Prostate gland (tissue), 2 donors: Measurements from ENCODE around the gene ARHGEF12. TPM values are rescaled to one million over a fixed set of nuclear protein-coding genes. Genes with fewer than 3 reads are reported as not detected.

Source experiments
- DNase-seq: peaks from one replicate; pipeline ENCODE4 v3.0.0-alpha.2; 2019; ENCODE audit warnings: low spot score
- H3K27ac ChIP-seq, 2 donors: fragments of 200-600 bp; sonication (generic); 2 replicates each; pipeline ENCODE4 v1.5.1; 2017 to 2019
- H3K27me3 ChIP-seq: fragments of 200-600 bp; sonication (generic); replicated peaks from 2 replicates; pipeline ENCODE4 v1.5.1; 2019; ENCODE audit not compliant: insufficient read depth
- H3K36me3 ChIP-seq, 2 donors: fragments of 200-600 bp; sonication (generic); 1 replicate in 1 of 2; 2 replicates in 1 of 2; pipeline versions ENCODE4 v1.5.1 to v1.8.1; 2017 to 2019
- H3K4me1 ChIP-seq: fragments of 200-600 bp; sonication (generic); replicated peaks from 2 replicates; pipeline ENCODE4 v1.5.1; 2019
- H3K4me3 ChIP-seq, 2 donors: fragments of 200-600 bp; sonication (generic); 2 replicates each; pipeline ENCODE4 v1.5.1; 2017 to 2019
- H3K9me3 ChIP-seq: fragments of 200-600 bp; sonication (generic); 2 replicates; pipeline ENCODE4 v1.5.1; 2017
- POLR2A ChIP-seq: fragments of 450-650 bp; IDR thresholded peaks from one replicate; pipeline ENCODE4 v1.6.1; 2016; ENCODE audit warnings: antibody characterized with exemption, mild to moderate bottlenecking
- POLR2AphosphoS5 ChIP-seq: sonication (generic); formaldehyde crosslinking; IDR thresholded peaks from one replicate; pipeline ENCODE4 v1.6.1; 2017; ENCODE audit warnings: antibody characterized with exemption
- WGBS: methylation state at CpG from one replicate; pipeline ENCODE4 v1.1.5; 2018; 5-methylcytosine and 5-hydroxymethylcytosine counted together
- intact Hi-C: fragments of 100-400 bp; cut with DNase I; formaldehyde crosslinking; loops from one replicate; pipeline ENCODE4 v1.14.2; 2022
- total RNA-seq, 2 donors: library from RNA; depleted of rRNA; stranded (reverse); fragments of >200 nt; gene quantifications; one replicate each; pipeline ENCODE4 v1.1.0, GENCODE V29; 2016
- TF ChIP-seq, protein P1 (sequence below), 4 experiments: fragments of 200-600 bp in 2 of 4; fragments of 450-650 bp in 2 of 4; sonication (generic) in 2 of 4; IDR thresholded peaks; 1 replicate in 3 of 4; 2 replicates in 1 of 4; pipeline ENCODE4 v1.5.1; 2016 to 2019; ENCODE audit warnings: antibody characterized with exemption in 4 of 4, mild to moderate bottlenecking in 2 of 4, moderate library complexity in 2 of 4

Gene ARHGEF12
- total RNA-seq, 2 donors from 2014 or later: 86.2 to 96.5 TPM

DNA sequence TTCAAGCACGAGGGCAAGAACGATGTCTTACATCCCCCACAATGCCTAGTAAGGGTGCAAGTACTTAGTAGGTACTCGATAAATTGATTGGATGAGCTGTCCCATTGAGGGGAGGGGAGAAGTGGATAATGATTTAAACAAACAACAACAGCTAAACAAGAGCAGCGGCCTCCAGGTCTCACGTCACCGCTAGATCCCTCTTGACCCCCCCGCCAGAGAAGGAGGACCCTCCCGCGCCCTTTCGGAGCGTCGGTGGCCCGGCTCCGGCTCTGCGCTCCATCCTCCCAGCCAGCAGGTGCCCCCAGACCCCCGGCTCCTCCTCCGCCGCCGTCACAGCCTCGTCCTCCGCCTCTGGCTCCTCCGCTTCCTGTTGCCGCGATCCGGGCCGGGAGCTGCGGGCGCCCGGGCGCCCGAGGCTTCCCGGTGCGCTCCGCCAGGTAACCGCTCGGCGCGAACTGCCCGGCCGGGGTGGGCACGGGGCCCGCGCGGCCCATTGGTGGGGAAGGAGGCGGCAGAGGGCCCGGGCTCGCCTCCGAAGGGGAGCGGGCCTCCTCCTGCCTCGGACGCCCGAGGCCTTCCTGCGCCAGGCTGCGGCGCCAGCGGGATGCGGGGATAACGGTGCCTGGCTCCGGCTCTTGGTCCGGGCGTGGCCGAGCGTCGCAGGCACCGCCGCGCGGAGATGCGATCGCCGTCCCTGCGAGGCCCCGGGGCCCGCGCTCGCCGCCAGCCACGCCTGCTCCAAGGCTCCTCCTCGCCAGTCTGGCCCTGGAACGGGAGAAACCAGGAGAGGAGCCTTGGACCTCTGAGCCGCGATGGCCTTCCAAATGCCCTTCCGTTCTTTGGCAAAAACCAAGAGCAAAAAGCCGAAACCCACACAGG, 11.0 kb upstream of the ARHGEF12 start, which contains the start of gene TLCD5:
Gene TLCD5, plus strand, starts transcription at position 368 of the 879 bp plus-strand sequence. CDS start 2,143 bp downstream, outside the sequence.
- no peaks in the 10 kb centered on the region for H3K9me3 ChIP-seq
- TF ChIP-seq, protein P1, sequence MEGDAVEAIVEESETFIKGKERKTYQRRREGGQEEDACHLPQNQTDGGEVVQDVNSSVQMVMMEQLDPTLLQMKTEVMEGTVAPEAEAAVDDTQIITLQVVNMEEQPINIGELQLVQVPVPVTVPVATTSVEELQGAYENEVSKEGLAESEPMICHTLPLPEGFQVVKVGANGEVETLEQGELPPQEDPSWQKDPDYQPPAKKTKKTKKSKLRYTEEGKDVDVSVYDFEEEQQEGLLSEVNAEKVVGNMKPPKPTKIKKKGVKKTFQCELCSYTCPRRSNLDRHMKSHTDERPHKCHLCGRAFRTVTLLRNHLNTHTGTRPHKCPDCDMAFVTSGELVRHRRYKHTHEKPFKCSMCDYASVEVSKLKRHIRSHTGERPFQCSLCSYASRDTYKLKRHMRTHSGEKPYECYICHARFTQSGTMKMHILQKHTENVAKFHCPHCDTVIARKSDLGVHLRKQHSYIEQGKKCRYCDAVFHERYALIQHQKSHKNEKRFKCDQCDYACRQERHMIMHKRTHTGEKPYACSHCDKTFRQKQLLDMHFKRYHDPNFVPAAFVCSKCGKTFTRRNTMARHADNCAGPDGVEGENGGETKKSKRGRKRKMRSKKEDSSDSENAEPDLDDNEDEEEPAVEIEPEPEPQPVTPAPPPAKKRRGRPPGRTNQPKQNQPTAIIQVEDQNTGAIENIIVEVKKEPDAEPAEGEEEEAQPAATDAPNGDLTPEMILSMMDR (IDR thresholded peaks at IDR 0.05): peak in 2 of 4 experiments; percentile 11 to 14
- no peak for TF ChIP-seq POLR2AphosphoS5
- TF ChIP-seq POLR2A: peak; percentile 60
- H3K27me3 ChIP-seq: no peaks in the 10 kb centered on the region
- WGBS: under 1% methylated on average over 40 of the region's 84 CpGs
- intact Hi-C loops: no loop called here
- peak within 1 kb of the TSS; percentile 61 to 62 for H3K4me3 ChIP-seq
- peak within 1 kb of the TSS; percentile 97 to 98 for H3K27ac ChIP-seq
- DNase-seq: peak; percentile 46
- H3K36me3 ChIP-seq: no peaks in the 10 kb centered on the region
- H3K4me1 ChIP-seq: no peaks in the 10 kb centered on the region

DNA sequence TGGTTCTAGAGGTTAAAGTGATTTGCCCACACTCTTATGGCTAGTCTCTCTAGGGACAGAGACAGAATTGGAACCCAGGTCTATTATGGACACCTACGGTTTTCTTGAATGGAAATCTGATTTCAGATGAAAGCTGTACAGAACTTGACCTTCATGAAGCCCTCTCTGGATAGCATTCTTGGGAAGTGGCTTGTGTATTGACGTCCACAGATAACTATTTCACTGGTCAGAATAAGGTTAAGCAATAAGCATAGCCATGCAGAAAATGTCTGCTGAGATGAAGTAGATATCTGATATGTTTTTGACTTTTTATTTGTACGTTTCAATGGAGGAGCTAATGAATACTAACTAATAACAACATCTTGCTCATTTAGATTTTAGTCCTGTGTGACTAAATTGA, 10.0 kb upstream of the ARHGEF12 start:
- Histone ChIP-seq H3K9me3 (no peaks in the 10 kb centered on the region), H3K4me1 (no peaks in the 10 kb centered on the region), H3K36me3 (no peaks in the 10 kb centered on the region), H3K27me3 (no peaks in the 10 kb centered on the region), H3K4me3 (no peak overlapping the region), H3K27ac (peak overlapping the region; percentile 97 to 98)
- intact Hi-C loops: no loop called here
- TF ChIP-seq POLR2A (no peak), POLR2AphosphoS5 (no peak)
- TF ChIP-seq, protein P1 (IDR thresholded peaks at IDR 0.05): no peak
- no peak for DNase-seq
- WGBS: 73% methylated on average over 3 of the region's 3 CpGs

DNA sequence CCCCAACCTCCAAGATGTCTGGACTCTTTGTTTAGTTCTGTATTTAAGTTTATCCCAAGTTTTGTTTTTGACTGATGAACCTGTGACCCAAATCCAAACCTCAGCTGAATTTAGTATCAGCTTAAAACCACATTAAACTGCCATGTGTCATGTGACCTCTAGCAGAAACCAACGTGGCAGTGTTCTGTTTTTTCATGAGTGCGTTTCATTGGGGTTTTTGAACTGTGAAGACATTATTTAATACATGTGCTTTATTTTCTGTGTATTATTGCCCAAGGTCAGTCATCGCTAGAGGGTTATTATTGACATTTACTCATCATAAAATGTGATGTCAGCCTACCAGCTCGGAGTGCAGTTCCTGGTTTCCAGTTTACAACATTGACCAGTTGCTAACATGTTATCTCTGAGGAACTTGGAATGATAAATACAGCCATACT, 9.3 kb upstream of the ARHGEF12 start:
- H3K27me3 ChIP-seq: no peaks in the 10 kb centered on the region
- H3K9me3 ChIP-seq: no peaks in the 10 kb centered on the region
- peak overlapping the region; percentile 97 to 98 for H3K27ac ChIP-seq
- 47% methylated on average over 4 of the region's 4 CpGs for WGBS
- H3K4me1 ChIP-seq: no peaks in the 10 kb centered on the region
- no peak for TF ChIP-seq POLR2A
- peak; percentile 65 for TF ChIP-seq POLR2AphosphoS5
- TF ChIP-seq, protein P1 (IDR thresholded peaks at IDR 0.05): no peak
- no peak for DNase-seq
- intact Hi-C loops: no loop called here
- no peaks in the 10 kb centered on the region for H3K36me3 ChIP-seq
- no peak overlapping the region for H3K4me3 ChIP-seq

DNA sequence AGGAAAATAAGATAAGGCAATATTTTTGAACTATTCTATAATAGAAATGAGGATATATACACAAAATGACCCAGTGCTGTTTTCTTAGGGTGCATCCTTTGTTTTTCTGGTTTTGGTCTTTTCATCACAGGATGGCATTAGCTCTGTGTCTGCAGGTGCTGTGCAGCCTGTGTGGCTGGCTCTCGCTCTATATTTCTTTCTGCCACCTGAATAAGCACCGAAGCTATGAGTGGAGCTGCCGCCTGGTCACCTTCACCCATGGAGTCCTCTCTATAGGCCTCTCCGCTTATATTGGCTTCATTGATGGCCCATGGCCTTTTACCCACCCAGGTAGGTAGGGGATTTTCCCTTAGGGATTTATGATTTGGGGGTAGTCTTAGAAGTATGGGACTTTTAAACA, 8.9 kb upstream of the ARHGEF12 start:
- TF ChIP-seq POLR2A (no peak), POLR2AphosphoS5 (no peak)
- TF ChIP-seq, protein P1 (IDR thresholded peaks at IDR 0.05): no peak
- Histone ChIP-seq H3K4me1 (no peaks in the 10 kb centered on the region), H3K27ac (peak overlapping the region; percentile 97 to 98), H3K4me3 (no peak overlapping the region), H3K36me3 (no peaks in the 10 kb centered on the region), H3K27me3 (no peaks in the 10 kb centered on the region), H3K9me3 (no peaks in the 10 kb centered on the region)
- 93% methylated on average over 4 of the region's 4 CpGs for whole genome bisulfite sequencing
- intact Hi-C loops: no loop called here
- DNase-seq: no peak

DNA sequence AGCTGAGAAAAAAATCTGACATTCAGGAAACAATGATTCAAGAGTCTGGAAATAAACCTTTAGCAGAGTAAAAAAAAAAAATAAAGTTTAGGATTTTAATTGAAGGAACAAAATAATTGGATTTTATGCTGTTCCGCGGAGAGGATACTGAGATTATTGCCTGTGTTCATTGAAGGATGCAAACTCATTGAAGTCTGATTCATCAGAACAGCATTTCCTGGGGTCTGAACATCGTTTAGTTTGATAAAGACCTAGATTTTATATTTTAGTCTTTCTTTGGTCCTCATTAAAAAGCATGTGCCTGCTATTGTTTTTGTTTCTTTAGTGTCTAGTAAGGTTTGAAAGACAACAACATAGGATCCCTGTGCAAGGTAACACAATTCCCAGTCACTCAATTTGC, 6.7 kb upstream of the ARHGEF12 start:
- no peaks in the 10 kb centered on the region for H3K4me1 ChIP-seq
- WGBS: 83% methylated on average over 3 of the region's 3 CpGs

More for the DNA sequence above, 6.7 kb upstream of the ARHGEF12 start:
- Histone ChIP-seq H3K36me3 (no peaks in the 10 kb centered on the region), H3K4me3 (no peak overlapping the region), H3K27me3 (no peaks in the 10 kb centered on the region), H3K27ac (no peak overlapping the region), H3K9me3 (no peaks in the 10 kb centered on the region)
- no peak for DNase-seq
- intact Hi-C loops: no loop called here
- TF ChIP-seq POLR2A (no peak), POLR2AphosphoS5 (no peak)
- TF ChIP-seq, protein P1 (IDR thresholded peaks at IDR 0.05): no peak
